GM08714 (cell line): ENCODE results near the gene KHDC1L.
"Not testable (repeated sequence)": the region's sequence is repeated elsewhere in the genome, so short reads cannot be mapped to it uniquely, and the experiment has no call there.

Experiments
- H3K4me3 ChIP-seq: fragments of 200-500 bp; sonication (Bioruptor generic); 2 replicates; pipeline ENCODE4 v1.5.1; 2014; ENCODE audit warnings: mild to moderate bottlenecking, low read length, inconsistent platforms
- ZNF274 ChIP-seq: IDR thresholded peaks from 2 replicates; pipeline ENCODE4 v1.6.1; 2012; ENCODE audit warnings: mild to moderate bottlenecking, low read depth, low read length

Gene KHDC1L

DNA sequence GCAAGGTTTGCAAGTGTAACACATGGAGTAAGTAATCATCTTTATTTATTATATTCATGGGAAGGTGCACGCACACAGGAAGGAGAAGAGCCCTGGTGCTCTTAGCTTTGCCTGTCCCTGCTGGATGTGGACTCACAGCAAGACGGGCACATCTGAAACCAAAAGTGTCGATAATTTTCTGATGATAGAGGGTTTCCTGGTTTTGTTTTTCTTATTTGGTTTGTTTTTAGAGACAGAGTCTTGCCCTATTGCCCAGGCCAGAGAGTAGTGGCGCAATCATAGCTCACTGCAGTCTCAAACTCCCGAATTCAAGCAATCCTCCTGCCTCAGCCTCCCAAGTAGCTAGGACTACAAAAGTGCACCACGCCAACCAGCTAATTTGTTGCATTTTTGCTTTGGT, 7.8 kb upstream of the KHDC1L start:
- no peak overlapping the region for H3K4me3 ChIP-seq
- no peak for TF ChIP-seq ZNF274

DNA sequence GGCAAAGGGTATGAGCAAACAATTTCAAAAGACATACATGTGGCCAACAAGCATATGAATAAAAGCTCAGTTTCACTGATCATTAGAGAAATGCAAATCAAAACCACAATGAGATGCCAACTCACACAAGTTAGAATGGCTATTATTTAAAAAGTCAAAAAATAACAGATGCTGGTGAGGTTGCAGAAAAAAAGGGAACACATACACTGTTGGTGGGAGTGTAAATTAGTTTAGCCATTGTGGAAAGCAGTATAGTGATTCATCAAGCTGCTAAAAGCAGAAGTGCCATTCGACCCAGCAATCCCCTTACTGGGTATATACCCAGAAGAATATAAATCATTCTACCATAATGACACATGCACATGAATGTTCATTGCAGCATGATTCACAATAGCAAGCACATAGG, 6.7 kb upstream of the KHDC1L start:
- no peak overlapping the region for H3K4me3 ChIP-seq
- TF ChIP-seq ZNF274: no peak

DNA sequence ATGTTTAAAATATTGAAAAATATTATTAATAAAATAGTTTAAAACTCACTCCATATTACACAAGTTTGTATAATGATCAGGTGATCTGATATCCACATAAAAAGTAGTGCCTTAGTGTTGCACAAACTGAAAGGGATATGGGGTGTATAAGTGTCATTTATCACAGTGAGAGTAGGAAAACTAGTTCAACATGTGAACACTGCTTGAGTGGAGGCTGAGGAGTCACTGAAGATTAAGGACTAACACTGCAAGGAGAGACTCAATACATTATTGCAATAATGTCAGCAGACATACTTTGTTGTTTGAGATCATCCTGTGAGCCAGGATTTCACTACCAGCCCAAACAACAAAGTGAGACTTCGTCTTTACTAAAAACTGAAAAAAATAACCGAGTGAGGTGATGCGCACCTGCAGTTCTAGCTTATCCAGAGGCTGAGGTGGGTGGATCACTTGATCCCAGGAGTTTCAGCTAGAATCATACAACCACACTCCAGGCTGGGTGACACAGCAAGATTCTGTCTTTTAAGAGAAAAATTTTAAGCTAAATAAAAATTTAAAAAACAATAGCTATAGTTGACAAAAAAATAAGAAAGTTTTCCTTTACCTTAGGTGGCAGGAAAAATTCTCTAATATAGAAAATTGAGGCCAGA, 2.4 kb upstream of the KHDC1L start:
- H3K4me3 ChIP-seq: no peak overlapping the region
- no peak for TF ChIP-seq ZNF274

DNA sequence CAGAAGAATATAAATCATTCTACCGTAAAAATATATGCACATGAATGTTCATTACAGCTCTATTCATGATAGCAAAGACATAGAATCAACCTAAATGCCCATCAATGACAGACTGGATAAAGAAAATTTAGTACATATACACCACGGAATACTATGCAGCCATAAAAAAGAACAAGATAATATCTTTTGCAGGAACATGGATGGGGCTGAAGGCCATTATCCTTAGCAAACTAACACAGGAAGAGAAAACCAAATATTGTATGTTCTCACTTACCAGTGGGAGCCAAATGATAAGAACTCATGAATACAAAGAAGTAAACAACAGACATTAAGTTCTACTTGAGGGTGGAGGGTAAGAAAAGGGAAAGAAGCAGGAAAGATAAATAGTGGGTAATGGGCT, 8.4 kb downstream of the KHDC1L start:
- no peak overlapping the region for H3K4me3 ChIP-seq
- no peak for TF ChIP-seq ZNF274

DNA sequence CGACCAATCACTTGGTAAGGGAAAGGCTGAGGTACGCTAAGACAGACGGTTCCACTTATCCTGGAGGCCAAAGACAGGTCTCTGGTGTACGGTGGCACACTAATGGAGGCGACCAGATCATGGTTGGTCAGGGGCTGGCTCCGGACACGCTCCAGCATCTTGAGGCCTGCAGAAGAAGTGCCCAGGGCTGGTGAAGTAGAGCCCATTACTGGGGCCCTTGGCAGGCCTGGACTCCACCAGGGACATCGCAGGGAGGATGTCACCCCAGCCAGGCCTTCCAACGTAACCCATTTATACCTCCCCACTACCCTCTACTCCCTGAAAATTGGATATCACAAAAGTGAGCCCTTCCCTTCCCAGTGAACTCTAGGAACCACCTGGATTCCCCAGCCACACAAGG, 16.2 kb downstream of the KHDC1L start:
- H3K4me3 ChIP-seq: no peak overlapping the region
- no peak for TF ChIP-seq ZNF274

- no peak for TF ChIP-seq ZNF274
- no peak overlapping the region for H3K4me3 ChIP-seq
Measured at GRCh38 chr6:73207221-73207837, 18.0 kb downstream of the KHDC1L start.

DNA sequence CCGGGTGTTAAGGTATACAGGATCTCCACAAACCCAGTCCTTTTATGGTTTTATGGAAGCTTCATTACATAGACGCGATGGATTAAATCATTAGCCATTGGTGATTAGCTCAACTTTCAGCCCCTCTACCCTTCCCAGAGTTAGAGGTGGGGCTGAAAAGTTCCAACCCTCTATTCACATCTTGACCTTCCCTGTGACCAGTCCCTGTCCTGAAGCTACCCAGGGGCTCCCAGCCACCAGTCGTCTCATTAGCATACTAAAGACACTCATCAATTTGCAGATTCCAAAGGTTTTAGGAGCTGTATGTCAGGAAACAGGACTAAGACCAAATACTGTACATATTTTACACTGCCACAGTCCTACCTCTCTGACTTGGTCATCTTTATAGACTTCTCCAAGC, 21.0 kb downstream of the KHDC1L start:
- H3K4me3 ChIP-seq: no peak overlapping the region
- TF ChIP-seq ZNF274: no peak

DNA sequence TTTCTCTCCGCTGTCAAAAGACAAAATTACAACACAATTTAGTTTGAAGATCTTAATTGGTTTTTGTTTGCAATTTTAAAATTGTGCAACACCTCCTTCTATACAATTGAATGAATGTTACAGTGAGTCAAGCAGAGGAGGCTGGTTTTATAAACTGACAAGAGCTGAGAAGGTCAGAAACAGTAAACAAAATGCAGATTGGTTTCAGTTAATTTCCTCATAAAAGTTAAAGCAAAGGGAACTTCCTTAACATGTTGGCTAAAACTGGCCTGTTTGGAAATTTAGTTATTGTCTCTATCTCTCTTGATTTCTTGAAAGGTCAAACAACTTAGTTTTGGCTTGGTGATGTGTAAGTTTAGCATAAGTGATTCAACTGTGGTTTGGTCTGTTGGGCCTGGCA, 22.2 kb downstream of the KHDC1L start:
- no peak for TF ChIP-seq ZNF274
- H3K4me3 ChIP-seq: no peak overlapping the region

GRCh38 chr6:73200735-73201134, 24.6 kb downstream of the KHDC1L start:
- no peak overlapping the region for H3K4me3 ChIP-seq
- TF ChIP-seq ZNF274: no peak

- H3K4me3 ChIP-seq: no peak overlapping the region
- no peak for TF ChIP-seq ZNF274
Measured at GRCh38 chr6:73200247-73200646, 25.0 kb downstream of the KHDC1L start.

- H3K4me3 ChIP-seq: no peak overlapping the region
- no peak for TF ChIP-seq ZNF274
Measured at GRCh38 chr6:73194744-73195143, 30.6 kb downstream of the KHDC1L start.

DNA sequence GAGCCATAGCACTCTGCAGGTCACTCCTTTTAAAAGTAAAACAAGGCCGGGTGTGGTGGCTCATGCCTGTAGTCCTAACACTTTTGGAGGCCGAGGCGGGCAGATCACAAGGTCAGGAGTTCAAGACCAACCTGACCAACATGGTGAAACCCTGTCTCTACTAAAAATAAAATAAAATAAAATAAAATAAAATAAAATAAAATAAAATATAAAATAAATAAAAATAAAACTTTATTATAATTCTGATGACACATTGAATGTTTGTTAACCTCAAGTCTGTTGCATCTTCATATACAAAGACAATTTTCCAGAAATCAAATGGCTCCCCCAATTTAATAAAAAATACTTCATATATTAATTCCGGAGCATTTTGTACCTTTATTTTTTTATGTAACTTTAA, 32.0 kb downstream of the KHDC1L start:
- not testable (repeated sequence) for H3K4me3 ChIP-seq

DNA sequence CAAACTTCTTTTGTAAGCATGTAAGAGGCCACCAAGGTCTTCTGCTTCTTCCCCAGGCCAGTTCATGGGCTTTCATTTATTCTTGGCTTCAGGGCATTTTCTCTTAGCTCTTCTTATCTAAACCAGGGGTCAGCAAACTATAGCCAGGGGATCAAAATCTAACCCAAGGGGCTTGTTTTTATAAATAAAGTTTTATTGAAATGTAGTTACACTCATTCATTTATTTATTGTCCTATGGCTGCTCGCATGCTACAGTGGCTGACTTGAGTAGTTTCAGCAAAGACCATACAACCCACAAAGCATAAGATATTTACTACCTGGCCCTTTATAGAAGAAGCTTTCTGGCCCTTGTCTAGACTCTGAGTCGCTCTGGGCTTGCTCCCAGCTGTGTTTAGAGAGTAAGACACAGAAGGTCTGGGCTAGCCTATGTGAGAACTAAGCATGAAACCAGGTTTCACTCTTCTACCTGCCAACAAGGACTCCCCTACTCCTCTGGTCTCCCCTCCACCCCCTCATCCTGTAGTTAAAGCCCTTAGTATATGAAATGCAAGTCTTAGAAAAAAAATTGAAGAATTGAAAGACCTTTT, 43.2 kb downstream of the KHDC1L start:
- TF ChIP-seq ZNF274: no peak
- no peak overlapping the region for H3K4me3 ChIP-seq

DNA sequence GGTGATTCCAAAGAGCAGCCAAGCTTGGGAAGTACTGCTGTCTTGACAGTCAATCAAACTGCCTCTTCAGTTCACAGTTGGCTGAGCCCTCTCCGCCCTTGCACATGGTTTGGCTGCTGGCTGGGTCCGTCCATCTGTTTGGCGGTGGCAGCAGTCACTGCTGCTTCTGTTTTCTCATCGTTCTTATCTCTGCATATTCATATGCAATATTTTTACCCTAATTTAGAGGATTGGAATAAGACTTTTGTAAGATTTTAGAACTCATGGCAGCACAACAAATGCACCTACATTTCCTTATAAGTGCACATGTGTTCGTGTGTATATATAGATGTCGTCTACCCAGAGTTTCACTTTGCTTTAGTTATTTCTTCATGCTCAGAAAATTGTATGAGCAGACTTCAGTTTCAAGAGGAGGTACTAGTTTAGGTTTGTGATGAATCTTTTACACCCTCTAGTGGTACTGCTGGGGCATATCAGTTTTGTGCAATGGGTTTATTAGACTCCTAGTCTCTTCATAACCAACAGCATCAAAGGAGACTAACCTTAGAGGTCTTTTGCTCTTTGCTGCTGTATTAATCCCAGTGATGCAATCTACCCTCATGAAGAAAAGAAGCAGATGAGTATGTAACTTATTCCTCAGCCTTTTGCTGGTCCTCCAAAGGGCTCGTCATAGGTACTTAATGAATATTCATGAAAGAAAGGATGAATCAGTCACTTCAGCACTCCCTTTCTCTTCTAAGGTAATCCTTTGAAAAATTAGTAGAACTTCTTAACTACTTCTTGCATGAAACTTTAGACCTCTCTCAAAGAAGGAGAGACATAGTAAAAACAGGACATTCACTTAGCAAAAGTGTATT, 44.3 kb downstream of the KHDC1L start:
- no peak for TF ChIP-seq ZNF274
- H3K4me3 ChIP-seq: peak overlapping the region; percentile 7; the same call in 1 of the 2 replicates
